HG03095 (cell line): Measurements from ENCODE around the gene TP53INP2.
A peak's percentile ranks its signal among the peaks of the same experiment; 100 is the strongest.
"Not testable (repeated sequence)": the region's sequence is repeated elsewhere in the genome, so short reads cannot be mapped to it uniquely, and the experiment has no call there.

ENCODE experiments used
- ATAC-seq: cut with Tn5 transposase; IDR thresholded peaks from one replicate; pipeline ENCODE4 v1.9.1; 2021; ENCODE audit warnings: moderate library complexity; ENCODE audit not compliant: unreplicated experiment

TP53INP2 gene

GRCh38 chr20:34704177-34705007 lies at the start of gene TP53INP2:
Gene TP53INP2 (plus strand): TSS chr20:34704344. CDS start chr20:34708740, 4,396 bp downstream.
- ATAC-seq: peak; percentile 39

GRCh38 chr20:34658654-34659053 lies 45.5 kb upstream of the TP53INP2 start:
- ATAC-seq: not testable (repeated sequence)

GRCh38 chr20:34661811-34662210 lies 42.3 kb upstream of the TP53INP2 start:
- ATAC-seq: not testable (repeated sequence)

- ATAC-seq: no peak
Observed at GRCh38 chr20:34663213-34663943, 40.8 kb upstream of the TP53INP2 start.

- not testable (repeated sequence) for ATAC-seq
Observed at GRCh38 chr20:34664751-34665150, 39.4 kb upstream of the TP53INP2 start.

GRCh38 chr20:34669094-34669493 lies 35.0 kb upstream of the TP53INP2 start:
- ATAC-seq: no peak

- ATAC-seq: no peak
Observed at GRCh38 chr20:34673412-34673811, 30.7 kb upstream of the TP53INP2 start.

DNA sequence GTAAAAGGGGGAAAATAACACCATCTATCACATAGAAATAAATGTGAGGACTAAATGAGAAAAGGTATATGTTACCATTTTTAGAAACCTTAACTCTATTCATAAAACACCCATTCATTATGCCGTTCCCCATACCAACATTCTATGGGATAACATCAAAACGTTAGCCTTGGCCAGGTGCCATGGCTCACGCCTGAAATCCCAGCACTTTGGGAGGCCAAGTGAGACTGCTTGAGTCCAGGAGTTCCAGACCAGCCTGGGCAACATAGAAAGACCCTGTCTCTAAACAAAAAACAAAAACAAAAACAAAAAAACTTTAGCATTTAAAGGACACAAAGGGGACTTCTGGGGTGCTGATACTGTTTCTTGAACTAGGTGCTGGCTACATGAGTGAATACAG lies 28.6 kb upstream of the TP53INP2 start:
- no peak for ATAC-seq

DNA sequence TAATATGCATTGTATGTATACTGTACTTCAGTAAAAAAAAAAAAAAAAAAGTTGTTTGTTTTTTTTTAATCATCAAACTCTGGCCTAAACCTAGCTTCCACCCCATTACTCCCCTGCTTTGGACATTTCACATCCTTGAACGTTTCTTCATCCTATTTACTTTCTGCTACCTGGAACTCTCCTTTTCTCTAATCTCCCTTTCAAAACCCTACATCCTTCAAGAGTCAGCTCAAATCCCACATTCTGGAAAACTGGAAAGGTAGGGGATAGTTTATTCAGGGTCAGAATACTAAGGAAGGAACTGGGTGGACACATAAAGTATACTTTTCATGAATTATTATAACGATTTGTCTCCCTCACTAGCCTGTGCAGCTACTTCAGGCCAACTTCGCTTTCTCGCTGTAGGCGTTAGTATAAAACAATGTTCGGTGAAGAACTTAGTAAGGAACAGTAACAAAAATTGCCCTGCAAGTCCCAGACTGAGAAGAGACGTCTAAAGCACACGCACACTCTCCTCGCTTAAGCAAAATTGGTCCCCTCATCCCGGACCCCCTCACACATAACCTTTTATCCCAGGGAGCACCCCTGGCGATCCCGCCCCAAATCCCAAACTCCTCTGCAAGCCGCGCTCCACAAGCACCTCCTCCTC lies 28.0 kb upstream of the TP53INP2 start:
- no peak for ATAC-seq

GRCh38 chr20:34676642-34677373 lies 27.3 kb upstream of the TP53INP2 start, which contains the start of gene PIGU:
Gene PIGU (minus strand): TSS chr20:34677092. CDS start chr20:34677085, 7 bp downstream.
- ATAC-seq: peak; percentile 89

DNA sequence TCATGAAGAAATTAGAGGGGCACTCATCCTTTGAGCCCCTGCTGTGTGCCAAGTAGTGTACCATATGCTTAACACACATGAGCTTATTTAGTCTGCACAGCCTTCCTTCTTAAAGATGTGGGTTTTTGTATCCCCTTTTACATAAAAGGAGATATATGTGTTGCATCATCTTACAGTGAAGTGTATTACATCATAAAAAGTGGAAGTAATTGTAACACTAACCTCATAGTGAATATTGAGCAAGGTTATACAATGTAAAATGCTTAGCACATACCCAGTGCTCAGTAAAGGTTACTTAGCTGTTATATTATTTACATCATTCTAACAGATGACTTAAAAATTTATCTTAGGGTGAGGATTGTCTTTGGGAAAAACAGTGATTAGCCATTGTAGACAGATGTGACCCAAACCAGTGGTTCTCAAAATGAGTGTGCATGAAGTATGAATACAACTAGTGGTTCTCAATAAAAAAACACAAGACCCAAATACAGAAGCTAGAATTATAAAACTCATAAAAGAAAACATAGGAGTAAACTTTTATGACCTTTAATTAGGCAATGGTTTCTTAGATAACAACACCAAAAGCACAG lies 23.5 kb upstream of the TP53INP2 start:
- no peak for ATAC-seq

DNA sequence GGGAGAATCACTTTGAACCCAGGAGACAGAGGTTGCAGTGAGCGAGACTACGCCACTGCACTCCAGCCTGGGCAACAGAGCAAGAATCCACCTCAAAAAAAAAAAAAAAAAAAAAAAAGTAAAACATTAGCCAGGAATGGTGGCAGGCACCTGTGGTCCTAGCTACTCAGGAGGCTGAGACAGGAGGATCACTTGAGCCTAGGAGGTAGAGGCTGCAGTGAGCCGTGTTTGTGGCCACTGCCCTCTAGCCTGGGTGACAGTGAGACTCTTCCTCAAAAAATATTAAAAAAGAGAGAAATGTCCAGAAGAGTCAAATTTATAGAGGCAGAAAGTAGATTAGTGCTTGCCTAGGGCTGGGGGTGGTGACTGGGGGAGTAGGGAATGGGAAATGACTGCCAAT lies 20.5 kb upstream of the TP53INP2 start:
- no peak for ATAC-seq

DNA sequence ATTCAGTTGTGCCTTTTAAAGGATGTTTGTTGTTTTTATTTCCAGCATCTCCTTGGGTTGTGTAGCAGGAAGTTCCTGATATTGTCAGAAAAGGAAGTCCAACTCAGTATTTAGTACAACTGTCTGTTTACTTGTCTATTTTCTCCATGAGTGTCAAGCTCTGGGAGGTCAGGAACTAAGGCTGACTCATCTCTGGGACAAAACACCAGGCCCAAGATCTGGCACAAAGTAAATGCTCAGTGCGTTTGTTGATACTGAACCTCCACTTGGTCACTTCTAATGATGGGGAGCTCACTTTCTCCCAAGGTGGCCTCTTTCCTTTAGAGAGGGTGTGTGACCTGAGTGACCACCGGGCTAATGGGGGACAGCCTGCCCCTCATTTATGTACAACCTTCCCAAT lies 14.7 kb upstream of the TP53INP2 start:
- no peak for ATAC-seq

DNA sequence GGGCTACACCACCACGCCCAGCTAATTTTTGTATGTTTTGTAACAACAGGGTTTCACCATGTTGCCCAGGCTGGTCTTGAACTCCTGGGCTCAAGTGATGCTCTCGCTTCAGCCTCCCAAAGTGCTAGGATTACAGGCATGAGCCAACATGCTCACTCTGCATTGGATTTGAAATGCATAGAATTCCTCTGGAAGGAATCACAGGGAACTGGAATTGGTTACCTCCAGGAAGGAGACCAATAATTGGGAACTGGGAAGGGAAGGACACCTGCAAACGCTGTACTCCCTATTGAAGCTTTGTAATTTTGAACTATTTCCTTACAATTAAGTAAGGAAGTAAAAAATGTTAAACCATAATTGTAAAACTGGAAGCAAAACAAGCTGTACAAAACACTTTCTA lies 12.3 kb upstream of the TP53INP2 start:
- ATAC-seq: no peak

- no peak for ATAC-seq
Observed at GRCh38 chr20:34693414-34693813, 10.7 kb upstream of the TP53INP2 start.

- no peak for ATAC-seq
Observed at GRCh38 chr20:34701405-34702085, 2.6 kb upstream of the TP53INP2 start.

DNA sequence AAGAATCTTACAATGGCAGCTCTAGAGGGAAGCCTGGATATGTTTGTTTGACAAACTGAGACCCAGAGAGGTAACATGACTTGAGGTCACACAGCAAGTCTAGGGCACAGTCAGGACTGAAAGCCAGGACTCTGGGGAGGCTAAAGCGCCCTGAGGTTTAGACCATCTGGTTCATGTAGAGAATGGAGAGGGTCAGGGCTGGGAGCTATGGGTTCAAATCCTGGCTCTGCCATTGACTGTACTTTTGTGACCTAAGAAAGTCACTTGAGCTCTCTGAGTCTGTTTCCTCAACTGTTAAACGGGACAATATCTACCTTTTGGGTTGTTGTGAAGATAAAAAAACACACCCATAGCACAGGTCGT lies 1.1 kb upstream of the TP53INP2 start:
- ATAC-seq: no peak

- no peak for ATAC-seq
Observed at GRCh38 chr20:34703424-34704176, 544 bp upstream of the TP53INP2 start.

DNA sequence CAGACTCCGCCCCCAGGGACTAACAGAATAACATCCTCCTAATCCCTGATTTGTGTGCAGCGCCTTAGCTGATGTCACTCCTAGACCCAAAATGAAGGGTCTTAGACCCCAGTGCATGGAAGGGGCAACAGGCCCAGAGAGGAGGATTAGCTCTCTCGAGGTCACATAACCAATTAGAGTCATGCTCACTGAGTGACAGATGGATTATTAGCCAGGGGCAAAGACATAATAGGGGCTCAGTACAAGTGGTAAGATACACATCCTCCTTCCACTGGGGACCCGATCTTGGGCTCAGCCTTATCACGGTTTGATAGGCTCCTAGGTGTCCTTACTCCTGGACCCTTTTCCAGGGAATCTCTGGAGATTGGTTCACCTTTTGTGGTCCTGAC lies 858 bp downstream of the TP53INP2 start:
- ATAC-seq: no peak
